PC-3 (cell line): ENCODE results near the gene ZIC4.

Experiments used
- EZH2 ChIP-seq: fragments of 300-600 bp; sonication (generic); IDR thresholded peaks from one replicate; pipeline ENCODE4 v1.6.1; 2017; ENCODE audit warnings: antibody characterized with exemption, mild to moderate bottlenecking, low read length; ENCODE audit not compliant: unreplicated experiment
- EZH2phosphoT487 ChIP-seq: fragments of 300-600 bp; sonication (generic); IDR thresholded peaks from 2 replicates; pipeline ENCODE4 v1.6.1; 2018; ENCODE audit warnings: mild to moderate bottlenecking, antibody characterized with exemption, low read length, borderline replicate concordance
- TF ChIP-seq, protein P1 (sequence below): fragments of 300-600 bp; sonication (generic); conservative IDR thresholded peaks from 2 replicates; pipeline ENCODE4 v1.5.1; 2017; ENCODE audit warnings: antibody characterized with exemption, low read depth, mild to moderate bottlenecking, low read length

DNA sequence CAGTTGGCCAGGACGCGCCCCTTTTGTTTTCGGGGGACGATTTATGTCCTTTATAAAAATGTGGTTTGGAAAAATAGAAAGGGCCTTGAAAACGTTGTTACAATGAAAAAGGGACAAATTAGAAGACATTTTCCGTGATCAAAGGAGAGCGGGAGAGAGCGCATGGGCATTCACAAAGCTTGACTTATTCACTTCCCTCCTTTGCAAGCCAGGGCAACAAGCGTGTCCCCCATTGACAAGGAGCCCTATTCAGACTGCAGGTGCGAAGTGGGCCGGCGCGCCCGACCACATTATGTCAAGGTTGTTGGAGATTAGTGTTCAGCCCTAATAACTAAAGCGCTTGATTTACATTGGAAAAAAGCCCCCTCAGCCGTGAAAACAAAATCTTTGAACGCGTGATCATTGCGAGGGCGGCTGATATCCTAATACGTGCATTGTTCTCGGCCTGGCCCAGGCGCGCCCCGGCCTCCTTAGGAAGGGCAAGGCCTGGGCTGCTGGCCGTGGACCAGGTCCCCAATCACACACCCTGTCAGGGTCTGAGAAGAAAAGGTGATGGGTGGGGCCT is 25.9 kb downstream of the ZIC4 start:
- TF ChIP-seq, protein P1, sequence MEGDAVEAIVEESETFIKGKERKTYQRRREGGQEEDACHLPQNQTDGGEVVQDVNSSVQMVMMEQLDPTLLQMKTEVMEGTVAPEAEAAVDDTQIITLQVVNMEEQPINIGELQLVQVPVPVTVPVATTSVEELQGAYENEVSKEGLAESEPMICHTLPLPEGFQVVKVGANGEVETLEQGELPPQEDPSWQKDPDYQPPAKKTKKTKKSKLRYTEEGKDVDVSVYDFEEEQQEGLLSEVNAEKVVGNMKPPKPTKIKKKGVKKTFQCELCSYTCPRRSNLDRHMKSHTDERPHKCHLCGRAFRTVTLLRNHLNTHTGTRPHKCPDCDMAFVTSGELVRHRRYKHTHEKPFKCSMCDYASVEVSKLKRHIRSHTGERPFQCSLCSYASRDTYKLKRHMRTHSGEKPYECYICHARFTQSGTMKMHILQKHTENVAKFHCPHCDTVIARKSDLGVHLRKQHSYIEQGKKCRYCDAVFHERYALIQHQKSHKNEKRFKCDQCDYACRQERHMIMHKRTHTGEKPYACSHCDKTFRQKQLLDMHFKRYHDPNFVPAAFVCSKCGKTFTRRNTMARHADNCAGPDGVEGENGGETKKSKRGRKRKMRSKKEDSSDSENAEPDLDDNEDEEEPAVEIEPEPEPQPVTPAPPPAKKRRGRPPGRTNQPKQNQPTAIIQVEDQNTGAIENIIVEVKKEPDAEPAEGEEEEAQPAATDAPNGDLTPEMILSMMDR = no peak
- TF ChIP-seq EZH2 (no peak), EZH2phosphoT487 (no peak)
